ENCODE measurements around the gene MAP3K3. TPM values are rescaled to one million over a fixed set of nuclear protein-coding genes. Genes with fewer than 3 reads are reported as not detected.

MAP3K3 gene
- total RNA-seq, 4 donors from 2014 or later = 31.6 to 55.1 (median 44.3) TPM

GRCh38 chr17:63685578-63685977 lies 63.4 kb downstream of the MAP3K3 start:
- Histone ChIP-seq H3K36me3 (peaks cover 73% of the 10 kb centered on the region), H3K27ac (no peak overlapping the region)

GRCh38 chr17:63686138-63686685 lies 64.0 kb downstream of the MAP3K3 start:
- Histone ChIP-seq H3K36me3 (peaks cover 80% of the 10 kb centered on the region), H3K4me1 (peaks cover 18% of the 10 kb centered on the region), H3K9me3 (no peaks in the 10 kb centered on the region), H3K27ac (no peak overlapping the region), H3K27me3 (no peaks in the 10 kb centered on the region), H3K4me3 (no peak overlapping the region)
- WGBS = 87% methylated on average over 3 of the region's 3 CpGs
- TF ChIP-seq POLR2AphosphoS5 (IDR thresholded peaks at IDR 0.05) (no peak), EP300 (IDR thresholded peaks at IDR 0.05) (no peak), CTCF (IDR thresholded peaks at IDR 0.05) (no peak), POLR2A (IDR thresholded peaks at IDR 0.05) (no peak)
- DNase-seq (ENCODE audit: low spot score in 2 of 2) = no peak

More at GRCh38 chr17:63685578-63685977, 63.4 kb downstream of the MAP3K3 start:
- Histone ChIP-seq H3K4me3 (no peak overlapping the region), H3K4me1 (peaks cover 18% of the 10 kb centered on the region), H3K27me3 (no peaks in the 10 kb centered on the region), H3K9me3 (no peaks in the 10 kb centered on the region)
- no peak for DNase-seq (ENCODE audit: low spot score in 2 of 2)
- TF ChIP-seq CTCF (IDR thresholded peaks at IDR 0.05) (no peak), POLR2A (IDR thresholded peaks at IDR 0.05) (no peak)
- WGBS = 81% methylated on average over 3 of the region's 3 CpGs

GRCh38 chr17:63688396-63689020 lies 66.3 kb downstream of the MAP3K3 start:
- no peaks in the 10 kb centered on the region for H3K27me3 ChIP-seq
- H3K27ac ChIP-seq = no peak overlapping the region
- peaks cover 83% of the 10 kb centered on the region for H3K36me3 ChIP-seq
- TF ChIP-seq EP300 (IDR thresholded peaks at IDR 0.05) = no peak
- no peak for TF ChIP-seq POLR2AphosphoS5 (IDR thresholded peaks at IDR 0.05)
- TF ChIP-seq POLR2A (IDR thresholded peaks at IDR 0.05) = no peak
- TF ChIP-seq CTCF (IDR thresholded peaks at IDR 0.05) = no peak
- peaks cover 18% of the 10 kb centered on the region for H3K4me1 ChIP-seq
- no peak for DNase-seq (ENCODE audit: low spot score in 2 of 2)
- no peak overlapping the region for H3K4me3 ChIP-seq
- H3K9me3 ChIP-seq = no peaks in the 10 kb centered on the region
- 83% methylated on average over 12 of the region's 12 CpGs for WGBS

GRCh38 chr17:63689479-63689878 lies 67.3 kb downstream of the MAP3K3 start:
- Histone ChIP-seq H3K9me3 (no peaks in the 10 kb centered on the region), H3K27me3 (no peaks in the 10 kb centered on the region), H3K36me3 (peaks cover 85% of the 10 kb centered on the region), H3K4me1 (peaks cover 10% of the 10 kb centered on the region), H3K27ac (no peak overlapping the region), H3K4me3 (no peak overlapping the region)
- DNase-seq (ENCODE audit: low spot score in 2 of 2) = no peak
- TF ChIP-seq CTCF (IDR thresholded peaks at IDR 0.05) (no peak), POLR2AphosphoS5 (IDR thresholded peaks at IDR 0.05) (no peak), POLR2A (IDR thresholded peaks at IDR 0.05) (no peak), EP300 (IDR thresholded peaks at IDR 0.05) (no peak)
- 96% methylated on average over 14 of the region's 14 CpGs for WGBS

GRCh38 chr17:63692195-63692816 lies 70.1 kb downstream of the MAP3K3 start:
- TF ChIP-seq POLR2AphosphoS5 (IDR thresholded peaks at IDR 0.05) = no peak
- TF ChIP-seq CTCF (IDR thresholded peaks at IDR 0.05) = no peak
- TF ChIP-seq POLR2A (IDR thresholded peaks at IDR 0.05) = no peak
- TF ChIP-seq EP300 (IDR thresholded peaks at IDR 0.05) = no peak
- WGBS = 94% methylated on average over 11 of the region's 11 CpGs
- Histone ChIP-seq H3K27ac (no peak overlapping the region), H3K27me3 (no peaks in the 10 kb centered on the region), H3K9me3 (no peaks in the 10 kb centered on the region), H3K4me3 (no peak overlapping the region), H3K4me1 (peaks cover 1% of the 10 kb centered on the region), H3K36me3 (peaks cover 74% of the 10 kb centered on the region)
- no peak for DNase-seq (ENCODE audit: low spot score in 2 of 2)

Measured in suprapubic skin (tissue), 4 donors.